MM.1S (cell line): ENCODE measurements around the gene ZNF491.

ENCODE experiments used
- CTCF ChIP-seq: fragments of 300-600 bp; sonication (generic); IDR thresholded peaks from 2 replicates; pipeline ENCODE4 v1.5.1; 2016; ENCODE audit warnings: antibody characterized with exemption, low read length, mixed read lengths
- EZH2 ChIP-seq: fragments of 300-600 bp; sonication (generic); optimal IDR thresholded peaks from 2 replicates; pipeline ENCODE3; 2017; ENCODE audit warnings: low read depth, mild to moderate bottlenecking, antibody characterized with exemption, low read length, mixed read lengths
- EZH2phosphoT487 ChIP-seq: fragments of 300-600 bp; sonication (generic); IDR thresholded peaks from 2 replicates; pipeline ENCODE4 v1.6.1; 2018; ENCODE audit warnings: antibody characterized with exemption, low read length

GRCh38 chr19:11833541-11833940 lies 35.2 kb downstream of the ZNF491 start:
- no peak for TF ChIP-seq CTCF
- no peak for TF ChIP-seq EZH2
- TF ChIP-seq EZH2phosphoT487, result no peak
